H1 (cell line): Measurements from ENCODE around the gene IQCH. TPM values are rescaled to one million over a fixed set of nuclear protein-coding genes. Genes with fewer than 3 reads are reported as not detected.

Source experiments
- EP300 ChIP-seq, 2 experiments: IDR thresholded peaks; 1 replicate in 1 of 2; 2 replicates in 1 of 2; pipeline ENCODE4 v1.6.1; 2011 to 2012; ENCODE audit warnings: low read depth in 2 of 2, low read length in 2 of 2, mild to moderate bottlenecking in 2 of 2, borderline replicate concordance in 1 of 2, inconsistent platforms in 1 of 2, moderate library complexity in 1 of 2
- SIX5 ChIP-seq: IDR thresholded peaks from 2 replicates; pipeline ENCODE4 v1.6.1; 2011; ENCODE audit warnings: mild to moderate bottlenecking, low read depth, low read length
- USF2 ChIP-seq: IDR thresholded peaks from 2 replicates; pipeline ENCODE4 v1.6.1; 2011; ENCODE audit warnings: low read length, improper control_type of control experiment
- polyA plus RNA-seq, 7 experiments: library from polyadenylated mRNA; depleted of rRNA in 3 of 7; stranded (reverse) in 5 of 7; unstranded in 2 of 7; fragments of >200 nt in 5 of 7; fragments of 200-250 nt in 2 of 7; gene quantifications; 1 replicate in 5 of 7; 2 replicates in 1 of 7; 4 replicates in 1 of 7; pipeline versions ENCODE4 v1.2.1 to v1.2.3, GENCODE V29; 2011 to 2013; ENCODE audit warnings: missing spikeins in 2 of 7, mixed read lengths in 2 of 7
- total RNA-seq: library from RNA; stranded (reverse); fragmentation: NEBNext Ultra II Directional; extraction: Animal tissue kit (Norgen Biotek cat#: 25700); gene quantifications from 2 replicates; pipeline ENCODE4 v1.2.1, GENCODE V29; 2021

Gene IQCH
- total and polyA plus RNA-seq, 2 of the 8 experiments (the other 6 are each of a cell fraction or from before 2014, with no cell fraction given) = 0.60 to 1.9 TPM

DNA sequence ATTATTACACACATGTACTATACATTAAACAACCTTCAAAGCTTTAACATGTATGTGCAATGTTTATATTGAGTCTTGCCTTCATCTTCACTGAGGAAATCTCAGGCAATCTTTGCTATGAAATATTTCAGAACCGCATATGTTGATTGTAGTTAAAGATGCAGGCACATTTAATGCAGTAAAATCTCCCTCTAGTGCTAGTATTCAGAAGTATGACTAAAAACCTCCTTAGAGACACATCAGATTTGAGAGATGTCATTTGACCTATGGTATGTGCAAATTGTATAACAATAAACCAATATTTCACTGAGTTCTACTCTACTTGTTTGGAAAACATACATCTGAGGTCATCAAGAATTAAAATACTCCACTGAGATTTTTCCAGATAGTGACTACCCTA, 142.6 kb downstream of the IQCH start (continued):
- TF ChIP-seq EP300 (IDR thresholded peaks at IDR 0.05; ENCODE audit: borderline replicate concordance in 1 of 2, low read depth in 2 of 2, low read length in 2 of 2) = no peak
- no peak for TF ChIP-seq SIX5
- no peak for TF ChIP-seq USF2
